GM21619 (cell line): Measurements from ENCODE around the gene CLDND2.

ENCODE experiments used
- ATAC-seq: cut with Tn5 transposase; IDR thresholded peaks from one replicate; pipeline ENCODE4 v1.9.1; 2021; ENCODE audit not compliant: unreplicated experiment

CLDND2 gene

DNA sequence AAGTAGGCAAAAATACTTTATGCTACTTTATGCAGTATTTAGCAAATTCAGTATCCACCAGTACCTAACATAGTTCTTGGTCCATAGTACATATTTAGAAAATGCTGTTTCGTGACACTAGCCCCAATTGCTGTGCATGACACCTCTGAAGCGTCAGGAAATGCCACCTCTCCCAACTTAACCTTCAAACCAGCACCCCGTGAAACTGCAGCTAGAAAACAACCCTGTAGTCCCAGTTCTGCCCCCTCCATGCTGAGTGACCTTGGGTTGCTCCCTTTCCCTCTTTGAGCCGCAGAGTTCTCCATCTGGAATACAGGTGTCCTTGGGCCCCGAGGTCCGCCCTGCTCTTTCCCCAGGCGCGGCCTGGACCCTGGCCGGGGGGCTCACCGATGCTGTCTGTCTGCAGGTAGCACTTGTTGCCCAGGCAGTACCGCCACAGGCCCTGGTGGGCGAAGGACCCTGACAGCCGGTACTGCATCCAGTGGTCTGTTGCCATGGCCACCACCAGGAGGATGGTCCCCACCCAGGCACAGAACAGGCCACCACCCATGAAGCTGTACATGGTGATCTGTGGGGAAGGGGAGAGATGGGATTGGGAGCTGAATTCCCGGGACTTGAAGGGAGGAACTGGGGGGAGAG is 18.2 kb upstream of the CLDND2 start:
- no peak for ATAC-seq

GRCh38 chr19:51382004-51382403 is 13.2 kb upstream of the CLDND2 start:
- no peak for ATAC-seq

DNA sequence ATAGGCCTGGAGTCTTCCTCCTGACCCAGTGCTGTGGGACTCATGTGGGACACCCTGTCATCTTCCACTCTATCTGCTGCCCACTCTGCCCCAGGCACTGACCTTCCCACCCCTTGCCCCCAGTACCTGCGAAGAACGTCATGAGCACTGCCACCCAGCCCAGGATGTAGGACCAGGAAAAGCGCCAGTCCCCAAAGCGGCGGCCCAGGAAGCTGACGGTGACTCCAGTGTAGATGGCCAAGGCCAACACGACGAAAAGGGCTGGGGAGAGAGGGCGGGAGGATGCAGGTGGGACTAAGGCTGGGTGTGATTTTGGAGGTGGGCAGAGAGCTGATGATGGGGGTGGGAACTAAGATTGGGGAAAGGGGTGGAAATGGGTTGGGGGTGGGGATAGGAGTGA is 11.6 kb upstream of the CLDND2 start:
- no peak for ATAC-seq

DNA sequence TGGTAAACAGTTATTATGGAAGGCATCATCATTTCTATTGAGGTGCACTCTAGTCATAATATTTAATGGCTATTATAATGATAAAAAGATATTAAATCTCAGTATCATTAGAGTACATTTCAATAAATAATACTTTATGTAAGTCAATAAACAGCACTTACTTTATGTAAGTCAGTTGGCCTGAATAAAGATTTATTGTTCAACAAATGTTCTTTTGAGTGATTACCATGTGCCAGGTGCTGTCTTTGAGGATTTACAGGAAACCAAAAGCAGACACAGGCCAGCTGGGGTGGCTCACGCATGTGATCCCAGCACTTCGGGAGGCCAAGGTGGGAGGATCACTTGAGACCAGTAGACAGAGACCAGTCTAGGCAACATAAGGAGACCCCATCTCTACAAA is 8.6 kb upstream of the CLDND2 start:
- ATAC-seq, result no peak

- ATAC-seq, result no peak
These were observed 6.9 kb upstream of the CLDND2 start for GRCh38 chr19:51375504-51376221.

GRCh38 chr19:51372649-51373504 is 4.1 kb upstream of the CLDND2 start, which contains the start of gene NKG7:
Gene NKG7 (minus strand): TSS chr19:51372654. CDS start chr19:51372535, 119 bp downstream.
- no peak for ATAC-seq

DNA sequence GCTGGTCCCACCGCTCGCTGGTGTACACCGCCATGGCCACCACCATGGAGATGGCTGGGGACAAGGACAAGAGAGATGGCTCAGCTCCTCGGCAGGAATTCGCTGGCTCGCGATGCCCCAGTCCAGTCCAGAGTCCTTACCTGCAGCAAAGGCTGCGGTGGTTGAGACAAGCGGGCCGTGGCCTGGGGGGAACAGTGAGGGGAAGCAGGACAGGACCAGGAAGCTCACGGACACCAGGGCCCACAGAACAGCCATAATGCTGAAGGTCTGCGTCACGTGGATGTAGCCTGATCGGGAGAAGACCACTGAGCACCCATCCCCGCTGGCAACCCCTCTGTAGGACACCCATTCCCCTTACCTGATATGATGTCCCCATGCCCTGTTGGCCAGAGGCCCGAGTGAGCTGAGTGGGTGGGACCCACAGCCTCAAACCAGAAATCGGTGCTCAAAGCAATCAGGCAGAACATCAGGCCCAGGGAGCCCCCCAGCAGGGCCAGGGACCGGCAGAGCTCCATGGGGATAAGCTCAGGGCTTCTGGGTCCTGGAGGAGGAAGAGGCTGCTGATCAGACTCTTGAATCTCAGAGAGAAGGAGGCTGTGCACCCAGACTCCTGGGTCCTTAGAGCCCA is 3.3 kb upstream of the CLDND2 start:
- no peak for ATAC-seq

DNA sequence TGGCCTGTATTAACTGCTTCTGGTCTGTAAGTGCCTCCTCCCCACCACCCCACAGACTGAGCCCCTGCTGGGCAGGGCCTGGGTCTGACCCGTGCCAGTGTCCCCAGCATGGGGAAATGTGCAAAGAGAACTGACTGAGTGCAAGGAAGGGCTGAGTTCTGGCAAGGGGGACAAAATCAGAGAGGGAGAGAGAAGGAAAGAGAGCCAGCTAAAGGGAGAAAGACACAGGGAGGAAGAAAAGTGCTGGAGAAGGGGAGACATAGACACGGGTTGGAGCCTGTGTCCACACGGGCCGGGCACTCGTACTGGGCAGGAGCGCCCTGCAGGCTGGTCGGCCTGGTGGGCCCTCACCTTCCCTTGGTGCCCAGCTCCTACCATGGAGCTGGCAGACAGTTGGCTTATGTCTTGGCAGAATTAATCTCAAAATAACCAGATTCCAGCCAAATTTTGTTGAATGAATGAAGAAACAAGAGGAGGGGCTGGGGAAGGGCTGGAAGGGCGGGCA is 2.4 kb upstream of the CLDND2 start:
- ATAC-seq, result no peak

DNA sequence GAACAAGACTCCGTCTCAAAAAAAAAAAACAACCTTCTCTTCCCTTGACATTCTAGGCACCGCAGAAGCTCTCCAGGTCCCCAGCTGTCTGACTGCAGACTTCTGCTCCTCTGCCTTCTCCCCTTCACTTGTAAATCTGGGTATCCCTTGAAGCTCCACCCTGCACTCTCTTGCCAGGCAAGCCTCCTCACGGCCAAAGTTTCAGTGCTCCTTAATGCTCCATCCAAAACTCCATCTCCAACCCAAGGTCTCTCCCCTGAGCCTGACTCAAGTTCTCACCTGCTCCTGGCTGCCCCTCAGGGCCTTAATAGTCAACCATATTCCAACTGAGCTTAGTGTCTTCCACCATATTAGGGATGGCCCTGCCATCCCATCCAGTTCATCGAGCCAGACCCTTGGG is 1.4 kb upstream of the CLDND2 start:
- no peak for ATAC-seq

GRCh38 chr19:51367565-51368365 is 1.0 kb downstream of the CLDND2 start:
- peak; percentile 62 for ATAC-seq

DNA sequence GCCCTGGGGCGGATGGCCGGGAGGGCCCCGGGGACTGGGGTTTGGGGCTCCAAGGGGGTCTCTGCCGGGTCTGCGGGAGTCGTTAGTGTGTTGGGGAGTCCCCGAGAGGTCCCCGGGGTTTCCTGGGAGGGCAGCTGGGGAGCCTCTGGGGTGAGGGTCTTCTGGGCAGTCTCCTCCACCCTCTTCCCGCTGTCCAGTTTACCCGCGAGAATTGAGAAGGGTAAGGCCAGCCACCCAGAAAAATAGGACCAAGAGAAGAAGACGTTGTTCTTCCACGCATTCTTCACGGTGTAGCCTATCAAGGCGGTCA is 1.6 kb downstream of the CLDND2 start:
- no peak for ATAC-seq

DNA sequence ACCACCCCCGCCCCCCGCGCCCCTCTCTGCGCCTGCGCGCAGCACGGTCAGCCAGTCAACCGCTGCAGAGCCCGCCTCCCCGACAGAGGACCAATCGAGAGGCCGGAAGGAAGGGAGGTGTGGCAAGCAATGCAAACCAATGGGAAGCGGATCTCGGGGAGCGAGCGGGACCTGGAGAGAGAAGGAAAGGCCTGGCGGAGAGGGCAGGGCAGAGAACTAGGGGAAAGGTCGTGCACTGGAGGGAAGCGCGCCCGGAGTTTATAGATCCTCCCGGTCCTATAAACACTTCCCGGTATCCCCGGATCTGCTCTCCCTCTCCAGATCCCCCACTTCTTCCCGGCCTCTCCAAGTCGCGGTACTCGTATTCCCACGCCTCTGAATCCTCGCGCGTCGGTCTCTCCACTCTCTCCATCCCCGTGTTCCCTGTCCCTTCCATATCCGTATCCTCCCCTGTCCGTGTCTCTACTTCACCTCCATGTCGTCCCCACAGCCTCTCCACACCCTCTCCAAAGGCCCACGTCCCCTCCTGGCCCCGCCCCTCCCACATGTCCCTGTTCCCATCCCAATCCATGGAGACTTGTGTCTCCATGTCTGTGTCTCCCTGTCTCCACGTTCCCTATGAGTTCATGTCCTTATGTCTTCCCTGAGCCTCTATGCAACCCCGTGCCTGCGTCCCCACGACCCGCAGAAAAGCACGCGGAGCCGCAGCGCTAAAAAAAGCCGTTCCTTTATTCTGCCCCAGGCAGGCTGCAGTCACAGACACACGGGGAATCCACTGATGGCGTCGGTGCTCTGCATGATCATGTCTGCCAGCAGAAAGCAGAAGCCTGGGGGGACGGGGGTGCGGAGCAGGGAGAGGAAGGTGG is 2.2 kb downstream of the CLDND2 start:
- peak; percentile 43 for ATAC-seq

DNA sequence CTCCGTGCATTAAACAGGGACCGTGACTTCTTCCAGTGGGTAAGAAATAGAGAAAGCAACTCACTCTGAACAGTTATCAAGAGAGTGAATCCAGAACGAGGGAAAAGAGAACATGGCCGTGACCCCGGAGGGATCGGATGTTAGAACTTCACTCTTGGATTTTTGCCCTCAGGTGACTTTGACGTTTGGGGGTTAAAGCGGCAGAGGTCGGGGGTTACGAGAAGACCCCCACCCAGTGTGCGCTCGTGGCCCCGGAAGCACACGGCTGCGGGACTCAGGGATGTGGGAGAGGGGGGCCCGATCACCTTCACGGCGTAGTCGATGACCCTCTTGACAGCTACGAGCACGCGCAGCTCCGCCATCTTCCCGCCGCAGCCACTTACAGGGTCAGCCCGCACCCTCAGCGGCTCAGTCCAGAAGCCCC is 2.8 kb downstream of the CLDND2 start, which contains the start of gene ETFB:
Gene ETFB (minus strand): TSS at position 424 of the 424 bp plus-strand sequence. CDS start 62 bp downstream, at position 362.
- ATAC-seq, result no peak

GRCh38 chr19:51365211-51365964 is 3.4 kb downstream of the CLDND2 start:
- no peak for ATAC-seq

GRCh38 chr19:51364200-51365106 is 4.3 kb downstream of the CLDND2 start:
- ATAC-seq, result no peak

DNA sequence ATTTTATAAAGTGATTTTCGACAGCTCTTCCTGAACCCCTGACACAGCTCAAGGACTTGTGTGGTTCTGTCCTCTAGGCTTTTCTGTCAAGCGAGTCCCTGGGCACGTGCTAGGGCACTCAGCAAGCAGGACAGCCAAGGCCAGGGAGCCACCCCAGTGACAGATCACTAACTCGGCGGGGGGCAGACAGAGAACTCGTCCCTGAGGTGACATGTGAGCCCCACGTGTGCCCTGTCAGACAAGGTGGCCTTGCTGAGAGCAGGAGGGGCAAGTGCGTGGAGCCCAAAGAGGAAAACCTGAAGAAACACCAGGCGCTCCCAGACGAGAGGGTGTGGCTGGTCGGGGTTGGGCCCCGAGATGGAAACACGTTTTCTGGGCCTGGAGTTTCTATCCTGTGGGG is 7.6 kb downstream of the CLDND2 start:
- ATAC-seq, result no peak

GRCh38 chr19:51359294-51359693 is 9.5 kb downstream of the CLDND2 start:
- no peak for ATAC-seq

DNA sequence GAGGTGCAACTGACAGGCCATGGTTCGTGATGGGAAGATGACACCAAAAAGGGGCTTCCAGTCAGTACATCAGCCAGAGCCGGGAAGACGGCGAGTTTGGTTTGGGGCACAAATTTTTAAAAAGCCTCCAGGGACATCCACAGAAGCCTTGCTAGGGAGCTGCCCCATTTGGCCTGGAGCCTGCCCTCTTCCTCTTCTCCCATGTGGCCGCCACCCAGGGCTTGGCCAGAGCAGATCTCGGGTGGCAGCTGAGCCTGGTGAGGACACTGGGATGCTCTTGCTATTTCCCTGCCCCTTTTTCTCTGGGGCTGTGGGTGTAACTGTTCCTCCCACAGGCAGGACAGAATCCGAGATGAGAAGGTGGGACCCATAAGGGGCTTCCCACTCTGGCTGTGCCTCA is 10.9 kb downstream of the CLDND2 start:
- no peak for ATAC-seq
